ENCODE data around the gene GALNT16.
A peak's percentile ranks its signal among the peaks of the same experiment; 100 is the strongest.
"Not testable (repeated sequence)": the region's sequence is repeated elsewhere in the genome, so short reads cannot be mapped to it uniquely, and the experiment has no call there.

GALNT16 gene

DNA sequence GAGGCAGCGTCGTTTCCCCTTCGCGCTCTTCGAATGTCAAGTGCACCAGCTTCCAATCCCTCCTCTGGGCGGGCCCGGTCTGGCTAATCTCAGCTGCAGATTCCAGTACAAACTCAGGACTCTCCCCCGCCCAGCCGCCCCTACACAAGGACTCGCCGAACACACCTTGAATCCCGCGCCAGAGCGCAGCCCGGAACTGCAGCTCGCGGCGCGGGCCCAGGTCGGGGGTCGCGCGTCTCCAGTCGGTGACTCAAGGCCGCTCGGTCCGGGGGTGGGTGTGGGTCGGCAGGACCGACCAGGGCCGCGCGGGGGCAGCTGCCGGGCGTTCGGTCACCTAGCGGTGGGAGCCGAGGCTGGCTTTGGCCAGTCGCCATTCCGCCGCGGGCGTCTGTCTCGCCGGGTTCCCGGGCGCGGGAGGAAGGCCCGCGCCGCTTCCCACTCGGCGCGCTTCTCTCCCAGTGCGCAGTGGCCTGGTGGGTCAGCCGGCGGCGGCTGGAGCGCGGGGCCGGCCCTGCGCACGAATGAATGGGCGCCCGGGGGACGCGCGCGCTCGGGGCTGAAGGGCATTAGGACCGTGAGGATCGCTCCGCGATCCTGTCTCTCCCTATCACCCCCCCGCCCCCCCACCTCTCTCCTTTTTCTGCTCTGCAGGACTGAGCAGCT lies at the start of gene GALNT16:
Gene GALNT16 (plus strand): TSS at position 632 of the 663 bp plus-strand sequence. CDS start 133 bp downstream, outside the sequence.
- peak; percentile 84 for DNase-seq

DNA sequence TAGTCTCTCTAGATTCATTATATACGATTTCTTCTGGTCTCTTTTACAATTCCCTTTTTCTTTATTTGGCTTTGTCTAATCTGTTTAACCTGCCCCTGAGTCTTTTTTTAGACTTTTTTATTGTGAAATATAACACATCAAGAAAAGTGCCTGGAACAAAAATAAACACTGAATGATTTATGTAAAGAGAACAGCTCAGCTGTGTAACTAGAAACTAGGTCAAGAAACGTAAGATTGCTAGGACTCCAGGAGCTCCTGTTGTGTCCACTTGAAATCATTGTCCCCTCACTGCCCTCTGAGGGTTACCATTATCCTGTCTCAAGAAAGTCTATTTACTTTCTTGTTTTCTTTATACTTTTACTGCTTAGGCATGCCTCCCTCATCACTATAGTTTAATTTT lies 45.6 kb upstream of the GALNT16 start:
- DNase-seq = no peak

DNA sequence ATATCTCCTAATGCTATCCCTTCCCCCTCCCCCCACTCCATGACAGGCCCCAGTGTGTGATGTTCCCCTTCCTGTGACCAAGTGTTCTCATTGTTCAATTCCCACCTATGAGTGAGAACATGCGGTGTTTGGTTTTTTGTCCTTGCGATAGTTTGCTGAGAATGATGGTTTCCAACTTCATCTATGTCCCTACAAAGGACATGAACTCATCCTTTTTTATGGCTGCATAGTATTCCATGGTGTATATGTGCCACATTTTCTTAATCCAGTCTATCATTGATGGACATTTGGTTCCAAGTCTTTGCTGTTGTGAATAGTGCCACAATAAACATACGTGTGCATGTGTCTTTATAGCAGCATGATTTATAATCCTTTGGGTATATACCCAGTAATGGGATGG lies 42.3 kb upstream of the GALNT16 start:
- not testable (repeated sequence) for DNase-seq

DNA sequence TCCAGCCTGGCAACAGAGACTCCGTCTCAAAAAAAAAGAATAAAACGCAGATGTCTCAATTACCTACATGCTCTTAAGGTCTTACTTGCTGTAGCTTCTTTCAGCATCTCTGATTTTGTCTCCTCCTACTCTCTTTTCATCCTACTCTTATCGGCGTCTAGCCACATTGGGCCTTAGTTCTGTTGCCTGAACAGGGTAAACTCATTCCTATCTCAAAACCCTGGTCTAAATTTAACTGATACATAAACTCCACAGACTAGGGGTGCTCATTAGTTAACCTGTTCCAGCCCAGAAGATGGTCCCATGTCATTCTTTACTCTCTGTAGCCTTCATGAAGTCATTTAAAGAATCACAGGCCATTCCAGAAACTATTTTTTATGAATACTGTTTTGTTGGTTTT lies 35.0 kb upstream of the GALNT16 start:
- no peak for DNase-seq

DNA sequence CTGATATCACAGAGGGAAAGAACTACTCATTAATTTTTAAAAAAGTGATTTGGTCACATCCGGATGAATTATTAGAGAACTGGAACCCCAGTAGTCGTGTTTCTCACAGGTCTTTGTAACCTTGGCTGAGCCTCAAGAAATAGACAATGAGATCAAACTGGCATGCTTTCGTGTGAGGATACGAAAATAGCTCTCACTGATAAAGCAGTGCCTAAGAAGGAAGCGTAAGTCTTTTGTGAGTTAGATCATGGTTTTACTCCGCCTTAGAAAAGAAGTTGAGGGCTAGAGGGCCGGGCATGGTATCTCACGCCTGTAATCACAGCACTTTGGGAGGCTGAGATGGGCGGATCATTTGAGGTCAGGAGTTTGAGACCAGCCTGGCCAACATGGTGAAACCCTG lies 33.8 kb upstream of the GALNT16 start:
- no peak for DNase-seq

DNA sequence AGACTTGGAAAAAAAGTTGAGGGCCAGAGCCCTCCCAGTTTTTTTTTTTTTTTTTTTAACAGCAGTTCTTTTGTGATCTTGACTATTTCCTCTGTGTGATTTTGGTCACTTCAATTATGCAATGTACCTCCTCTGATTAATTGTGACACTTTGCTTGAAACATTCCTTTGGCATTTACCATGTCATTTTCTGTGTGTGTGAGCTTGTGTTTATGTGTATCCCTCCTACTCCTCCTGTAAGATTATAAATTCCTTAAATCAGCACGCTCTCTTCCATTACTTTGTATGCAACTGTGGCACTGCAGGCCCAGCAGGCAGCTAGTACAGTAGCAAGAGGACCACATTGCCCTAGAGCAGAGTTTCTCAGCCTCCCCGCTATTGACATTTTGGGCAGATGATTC lies 33.2 kb upstream of the GALNT16 start:
- no peak for DNase-seq

DNA sequence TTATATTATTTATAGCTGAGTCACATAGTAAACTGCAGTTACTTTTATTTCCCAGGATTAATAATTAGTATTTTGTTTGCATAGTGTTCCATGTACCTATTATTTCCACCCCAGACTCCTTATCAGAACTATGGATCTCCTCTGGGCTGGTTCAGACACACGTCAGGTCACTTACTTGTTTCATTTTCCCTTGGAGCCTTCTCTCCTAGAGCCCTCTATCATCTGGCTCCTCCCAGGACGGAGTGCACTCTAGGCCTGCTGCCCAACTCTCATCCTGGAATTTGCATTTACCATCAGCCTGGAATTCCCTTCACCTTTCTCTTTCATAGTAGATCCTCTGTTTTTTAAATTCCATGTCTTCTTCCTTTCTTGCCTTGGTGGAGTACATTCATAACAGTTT lies 28.5 kb upstream of the GALNT16 start:
- DNase-seq = no peak

DNA sequence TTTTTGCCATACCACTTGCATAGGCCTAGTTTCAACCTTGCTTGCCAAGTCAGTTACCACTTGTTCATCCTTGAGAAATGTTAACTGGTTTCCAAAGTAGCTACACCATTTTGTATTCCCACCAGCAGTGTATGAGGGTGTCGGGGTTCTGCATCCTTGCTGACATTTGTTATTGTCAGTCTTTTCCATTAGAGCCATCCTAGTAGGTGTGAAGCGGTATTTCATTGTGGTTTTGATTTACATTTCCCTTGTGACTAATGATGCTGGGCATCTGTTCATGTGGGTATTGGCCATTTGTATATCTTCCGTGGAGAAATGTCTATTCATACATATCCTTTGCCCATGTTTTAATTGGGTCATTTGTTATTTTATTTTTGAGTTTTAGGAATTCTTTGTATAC lies 27.6 kb upstream of the GALNT16 start:
- DNase-seq = no peak

DNA sequence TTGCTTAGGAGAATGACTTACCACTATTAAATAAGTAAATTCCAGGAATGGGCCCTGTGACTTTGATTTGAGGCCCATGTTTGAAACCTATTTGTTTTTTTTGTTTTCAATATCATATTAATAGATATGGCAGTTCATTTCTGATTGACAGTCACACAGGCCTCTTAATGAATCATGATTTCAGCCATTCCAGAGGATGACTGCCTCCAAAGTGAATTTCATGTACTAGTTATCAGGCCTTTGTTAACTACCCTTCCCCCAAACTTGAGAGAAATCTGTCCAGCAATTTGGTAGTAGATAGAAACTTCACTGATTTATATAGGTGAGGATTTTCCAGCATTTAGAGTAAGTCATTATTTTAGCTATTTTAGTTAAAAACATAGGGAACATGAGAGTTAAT lies 25.9 kb upstream of the GALNT16 start:
- DNase-seq = no peak

DNA sequence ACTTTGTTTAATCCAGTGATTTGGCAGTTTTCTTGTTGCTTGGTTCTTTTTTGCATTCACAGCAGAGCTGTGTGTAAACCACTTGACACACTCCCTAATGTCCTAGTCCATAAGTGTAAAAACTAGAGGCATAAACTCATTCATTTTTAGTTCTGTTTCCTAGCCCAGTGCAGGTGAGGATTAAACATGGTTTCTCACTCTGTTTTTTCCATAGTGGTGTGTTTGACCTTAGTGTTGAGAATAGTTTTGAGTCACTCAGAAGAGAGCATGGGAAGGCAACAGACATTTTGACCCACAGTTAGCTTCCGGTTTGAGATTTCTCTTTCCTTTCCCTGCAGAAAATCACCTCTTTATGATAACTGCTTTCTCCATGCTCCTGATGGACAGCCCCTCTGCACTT lies 24.2 kb upstream of the GALNT16 start:
- no peak for DNase-seq

DNA sequence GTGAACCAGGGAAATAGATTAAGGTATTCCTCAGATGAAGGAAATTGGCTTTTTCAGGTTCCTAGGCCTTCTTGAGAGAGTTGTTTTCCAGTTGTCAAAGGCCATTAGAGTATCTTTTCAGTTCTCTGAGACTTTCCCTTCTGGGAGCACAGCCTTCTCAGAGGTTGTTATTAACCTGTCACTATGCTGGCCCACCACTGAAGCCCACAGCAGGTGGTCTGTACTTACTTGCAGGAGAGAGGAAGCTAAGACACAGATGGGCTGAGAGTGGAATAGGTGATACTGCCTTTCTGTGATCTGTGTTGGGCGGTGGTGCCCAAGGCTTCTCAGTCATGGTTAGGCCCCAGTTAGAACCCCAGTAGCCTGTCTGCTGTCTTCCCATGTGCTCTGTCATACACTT lies 22.8 kb upstream of the GALNT16 start:
- DNase-seq = no peak

DNA sequence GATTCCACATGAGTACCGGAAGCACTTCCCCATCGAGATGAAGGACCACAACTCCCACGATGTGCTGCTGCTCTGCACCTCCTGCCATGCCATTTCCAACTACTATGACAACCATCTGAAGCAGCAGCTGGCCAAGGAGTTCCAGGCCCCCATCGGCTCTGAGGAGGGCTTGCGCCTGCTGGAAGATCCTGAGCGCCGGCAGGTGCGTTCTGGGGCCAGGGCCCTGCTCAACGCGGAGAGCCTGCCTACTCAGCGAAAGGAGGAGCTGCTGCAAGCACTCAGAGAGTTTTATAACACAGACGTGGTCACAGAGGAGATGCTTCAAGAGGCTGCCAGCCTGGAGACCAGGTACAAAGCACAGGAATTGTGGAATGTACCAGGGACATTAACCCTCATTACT lies 22.4 kb upstream of the GALNT16 start:
- no peak for DNase-seq

DNA sequence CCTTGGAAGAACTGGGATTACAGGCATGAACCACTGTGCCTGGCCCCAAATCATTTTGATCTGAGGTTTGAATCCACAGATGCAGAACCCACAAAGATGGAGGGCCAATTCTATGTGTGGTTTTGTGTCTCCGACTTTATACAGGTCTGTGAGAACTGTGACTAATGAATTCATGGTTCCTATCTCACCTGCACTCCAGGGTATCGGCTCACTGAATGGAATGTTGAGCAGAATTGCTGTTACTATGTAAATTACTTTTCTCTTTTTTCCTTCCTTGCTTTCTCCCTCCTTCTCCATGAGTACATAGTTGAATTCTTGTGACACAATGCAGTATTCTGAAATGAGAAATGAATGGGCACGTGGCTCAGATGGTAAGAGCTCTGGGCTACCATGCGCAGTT lies 21.1 kb upstream of the GALNT16 start:
- DNase-seq = no peak

DNA sequence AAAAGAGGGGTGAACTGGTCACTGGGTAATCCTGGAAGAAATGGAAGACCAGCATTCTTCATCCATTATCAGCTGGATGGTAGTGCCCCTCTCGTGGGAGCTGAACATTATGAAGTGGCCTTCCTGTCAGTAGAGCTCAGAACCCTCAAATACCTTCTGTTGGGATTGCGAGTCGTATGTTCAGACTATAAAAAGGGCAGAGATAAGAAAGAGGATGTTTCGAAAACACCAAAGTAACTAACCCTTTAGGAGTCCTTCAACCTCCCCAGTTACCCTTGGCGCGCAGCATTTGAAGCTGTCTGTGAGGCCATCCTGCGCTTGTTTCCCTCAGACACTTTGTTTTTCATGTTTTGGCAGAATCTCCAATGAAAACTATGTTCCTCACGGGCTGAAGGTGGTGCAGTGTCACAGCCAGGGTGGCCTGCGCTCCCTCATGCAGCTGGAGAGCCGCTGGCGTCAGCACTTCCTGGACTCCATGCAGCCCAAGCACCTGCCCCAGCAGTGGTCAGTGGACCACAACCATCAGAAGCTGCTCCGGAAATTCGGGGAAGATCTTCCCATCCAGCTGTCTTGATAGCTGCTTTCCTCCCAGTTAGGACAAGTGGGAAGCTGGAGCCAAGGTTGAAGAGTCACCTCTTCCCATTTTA lies 19.3 kb upstream of the GALNT16 start:
- DNase-seq = no peak

DNA sequence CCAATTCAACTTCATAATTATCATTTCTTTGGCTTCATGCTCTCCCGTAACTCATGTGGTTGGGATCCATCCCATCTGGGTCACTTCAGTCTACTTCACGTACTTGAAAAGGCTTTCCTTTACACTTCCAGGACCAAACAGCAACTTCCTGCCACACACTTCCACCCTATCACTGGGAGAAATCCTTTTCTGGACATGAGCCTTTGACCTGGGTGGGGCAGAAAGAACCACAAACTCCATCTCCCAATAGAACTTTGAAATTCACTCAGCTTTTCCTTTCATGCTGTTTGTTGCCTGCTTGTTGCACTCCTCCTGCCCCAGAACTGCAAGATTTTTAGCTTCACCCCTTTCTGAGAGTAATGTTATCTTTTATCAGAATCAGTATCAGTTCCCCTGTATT lies 18.4 kb upstream of the GALNT16 start:
- no peak for DNase-seq

DNA sequence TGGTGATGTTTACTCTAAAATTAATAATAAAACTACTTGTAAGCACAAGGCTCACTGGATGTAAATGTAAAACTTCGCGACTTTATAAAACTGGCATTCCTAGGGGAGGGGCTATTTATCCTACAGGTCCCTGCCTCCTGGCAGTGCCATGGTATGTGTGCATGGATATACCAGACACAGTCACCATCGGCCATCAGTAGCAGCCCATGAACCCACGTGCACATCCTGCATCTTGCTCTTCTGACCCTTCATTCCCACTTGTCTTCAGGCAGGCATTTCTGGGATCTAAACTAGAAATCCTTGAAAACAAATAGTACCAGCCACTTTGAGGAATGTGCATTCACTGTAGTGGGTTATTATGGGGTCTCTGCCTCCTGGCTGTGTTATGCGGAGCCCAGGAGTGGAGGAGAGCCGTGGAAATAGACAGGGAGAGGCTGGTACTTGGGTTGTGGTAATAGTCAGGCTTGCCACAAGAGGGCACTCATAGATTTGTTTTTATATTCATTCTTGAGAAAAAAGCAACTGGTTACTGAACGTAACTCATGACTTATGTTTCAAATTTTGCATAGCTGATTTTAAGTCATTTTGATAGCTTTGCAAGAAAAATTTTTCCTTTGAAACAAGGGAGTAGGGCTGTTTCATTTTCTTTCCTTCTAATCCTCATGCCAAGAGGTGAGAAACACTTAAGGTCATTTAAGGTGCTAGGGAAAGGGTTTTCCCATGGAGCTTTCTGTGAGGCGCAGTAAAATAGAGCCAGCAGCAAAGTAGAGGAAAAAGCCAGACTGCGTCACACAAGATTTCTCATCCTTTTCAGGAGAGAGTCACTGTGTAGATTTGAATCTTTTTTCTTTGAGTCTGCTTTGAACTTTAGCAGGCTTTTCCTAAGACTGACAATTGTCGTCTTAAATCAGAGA lies 17.4 kb upstream of the GALNT16 start:
- DNase-seq = peak; percentile 91

DNA sequence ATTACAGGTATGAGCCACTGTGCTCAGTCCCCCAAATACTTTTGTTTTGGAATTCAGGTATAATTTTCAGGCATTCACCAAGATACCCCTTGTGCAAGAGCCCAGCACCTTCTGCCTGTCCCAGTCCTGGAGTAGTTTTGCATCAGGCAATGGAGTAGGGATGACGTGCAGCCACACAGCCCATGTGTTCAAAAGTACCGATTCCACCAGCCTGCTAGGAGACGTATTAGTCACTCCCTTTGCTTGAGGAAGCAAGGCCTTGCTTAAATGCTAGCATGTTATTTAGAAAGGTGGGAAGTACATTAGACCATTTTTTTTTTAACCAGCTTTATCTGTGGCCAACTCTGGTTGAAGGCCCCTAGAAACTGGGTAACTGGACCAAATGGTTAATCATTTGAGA lies 15.0 kb upstream of the GALNT16 start:
- no peak for DNase-seq

DNA sequence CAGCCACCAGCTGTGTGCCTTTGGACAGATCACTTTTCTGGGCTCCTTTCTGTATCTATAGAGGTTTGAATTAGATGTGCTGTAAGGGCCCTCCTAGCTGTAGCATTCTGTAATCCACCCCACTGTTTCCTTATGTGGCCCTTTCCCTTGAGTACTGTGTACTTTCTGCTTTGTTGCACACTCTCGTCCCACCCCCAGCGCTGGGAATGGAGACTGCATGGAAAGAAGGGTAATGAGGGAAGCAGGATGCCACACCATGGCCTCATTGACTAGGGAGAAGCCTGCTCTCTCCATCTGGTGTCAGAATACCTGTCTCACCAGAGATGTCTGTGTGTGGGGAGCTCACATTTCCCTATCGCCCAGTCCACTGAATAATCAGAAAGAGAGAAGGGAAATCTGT lies 13.6 kb upstream of the GALNT16 start:
- no peak for DNase-seq

DNA sequence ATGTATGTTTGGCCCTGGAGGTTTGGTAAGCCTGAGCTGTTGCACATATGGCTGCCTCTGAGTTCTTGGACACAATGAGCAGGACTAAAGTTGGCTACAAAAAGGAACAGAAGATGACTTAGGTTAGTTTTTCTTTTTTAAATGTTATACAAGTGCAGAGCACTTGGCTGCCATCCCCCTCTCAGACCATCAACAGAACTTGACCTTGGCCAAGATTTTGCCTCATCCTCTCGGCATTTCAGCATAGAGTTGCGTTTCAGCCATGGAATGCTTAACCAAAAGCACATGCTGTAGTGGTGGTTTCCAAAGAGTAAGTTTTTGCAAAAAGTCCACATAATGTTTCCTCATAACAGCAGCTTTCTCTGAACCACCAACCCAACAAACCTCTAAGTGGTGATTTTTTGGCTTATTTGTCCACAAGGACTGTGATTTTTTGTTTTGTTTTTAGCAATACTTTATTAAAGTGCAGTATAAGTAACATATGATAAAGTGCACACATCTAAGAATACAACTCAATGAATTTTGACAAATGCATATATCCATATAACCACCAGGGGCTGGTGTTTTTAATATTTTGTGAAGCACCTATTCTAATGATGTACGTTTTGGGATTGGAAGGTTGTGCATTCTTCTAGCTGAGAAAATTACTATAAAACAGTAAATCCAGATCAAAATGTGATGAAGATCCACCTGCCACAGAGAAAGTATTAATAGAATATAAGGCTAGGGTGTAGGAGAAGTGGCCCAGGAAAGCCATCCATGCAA lies 12.1 kb upstream of the GALNT16 start:
- DNase-seq = peak; percentile 67

DNA sequence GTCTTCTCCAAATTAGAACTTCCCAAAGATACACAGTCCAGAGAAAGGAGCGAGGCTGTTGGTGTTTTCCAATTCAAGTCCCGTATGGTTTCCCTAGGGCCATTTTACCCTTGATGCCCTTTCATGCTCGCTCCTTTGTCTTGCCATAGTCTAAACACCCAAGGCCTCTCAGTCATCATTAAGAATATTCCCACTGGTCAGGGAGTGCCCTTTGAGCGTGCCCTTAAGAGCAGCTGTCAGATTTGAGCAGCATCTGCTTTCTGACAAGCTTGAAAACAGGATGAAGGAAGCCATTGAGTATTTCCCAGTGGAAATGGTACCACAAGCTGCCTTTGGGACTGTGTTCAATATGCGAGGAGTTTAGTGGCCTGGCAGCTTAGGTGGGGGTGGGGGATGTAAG lies 10.4 kb upstream of the GALNT16 start:
- peak; percentile 74 for DNase-seq

DNA sequence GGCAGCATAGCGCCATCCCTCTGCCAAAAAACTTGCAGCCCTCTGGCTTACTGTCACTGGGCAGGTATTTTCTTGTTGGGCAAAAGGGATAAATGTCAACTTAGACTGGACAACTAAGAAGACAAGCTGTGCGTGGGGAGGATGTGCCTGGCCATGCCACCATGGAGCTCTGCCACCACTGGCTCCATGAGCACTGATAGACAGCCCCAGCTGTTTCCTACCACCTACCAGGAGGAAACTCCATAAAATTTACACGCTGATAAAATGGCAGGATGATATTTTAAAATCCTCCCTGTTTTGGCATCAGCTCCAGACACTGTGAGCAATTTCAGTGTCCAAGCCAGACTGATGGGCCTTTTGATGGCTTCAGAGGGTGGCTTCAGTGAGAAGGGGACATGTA lies 7.1 kb upstream of the GALNT16 start:
- DNase-seq = no peak

DNA sequence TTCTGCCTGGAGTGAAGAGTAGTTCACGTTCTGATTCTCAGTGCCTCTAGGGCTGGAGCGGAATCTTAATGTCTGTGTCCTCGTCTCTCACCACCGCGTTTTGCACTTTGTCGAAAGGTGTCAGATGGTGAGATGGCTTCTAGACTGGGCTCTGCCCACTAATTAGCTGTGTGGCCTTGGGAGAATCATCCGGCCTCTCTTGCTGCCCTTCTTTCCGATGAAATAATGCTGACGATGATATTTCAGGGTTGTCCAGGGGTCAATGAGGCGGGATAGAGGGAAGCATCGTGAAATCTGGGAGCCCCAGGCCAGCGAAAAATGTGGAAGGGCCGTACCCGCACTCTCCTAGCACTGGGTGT lies 811 bp upstream of the GALNT16 start:
- no peak for DNase-seq

DNA sequence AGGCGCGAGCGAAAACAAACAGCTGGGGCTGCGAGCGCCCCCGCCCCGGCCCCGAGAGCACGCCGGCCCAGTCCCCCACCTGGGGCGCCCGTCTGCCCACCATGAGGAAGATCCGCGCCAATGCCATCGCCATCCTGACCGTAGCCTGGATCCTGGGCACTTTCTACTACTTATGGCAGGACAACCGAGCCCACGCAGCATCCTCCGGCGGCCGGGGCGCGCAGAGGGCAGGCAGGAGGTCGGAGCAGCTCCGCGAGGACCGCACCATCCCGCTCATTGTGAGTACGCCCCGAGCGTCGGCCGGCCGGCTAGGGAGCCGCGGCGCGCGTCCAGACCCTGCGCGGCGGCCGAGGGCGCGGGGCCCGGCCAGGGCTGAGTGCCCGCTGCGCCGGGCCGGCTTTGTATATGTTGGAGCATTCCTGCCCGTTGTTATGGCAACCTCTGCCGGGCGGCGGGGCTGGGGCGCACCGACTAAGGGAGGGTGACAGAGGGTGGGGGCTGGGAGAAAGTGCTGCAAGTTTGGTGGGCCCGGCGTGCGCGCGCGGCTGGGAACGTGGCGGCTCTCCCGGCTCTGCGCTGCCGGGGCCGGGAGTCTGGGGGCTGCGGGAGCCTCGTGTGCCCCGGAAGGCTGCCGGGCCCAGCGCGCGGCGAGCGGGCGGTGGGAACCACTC lies 367 bp downstream of the GALNT16 start:
- DNase-seq = peak; percentile 80
